Upper lobe of left lung (tissue), 6 donors: Measurements from ENCODE around the gene EYS. TPM values are rescaled to one million over a fixed set of nuclear protein-coding genes. Genes with fewer than 3 reads are reported as not detected.

Experiments used
- ATAC-seq, 2 donors: fragments of 200-7000 bp; cut with Tn5 transposase; one replicate each; pipeline ENCODE4 v1.9.1; 2022; ENCODE audit warnings: mild to moderate bottlenecking in 2 of 2, moderate library complexity in 2 of 2; ENCODE audit not compliant: low FRiP score in 2 of 2
- DNase-seq, 2 donors: peaks; one replicate each; pipeline ENCODE4 v3.0.0-alpha.2; 2019 to 2020
- H3K27ac ChIP-seq, 4 donors: fragments of 200-600 bp; sonication (generic); one replicate each; pipeline ENCODE4 v1.5.1; 2016 to 2019
- H3K27me3 ChIP-seq, 4 donors: fragments of 200-600 bp; sonication (generic); one replicate each; pipeline ENCODE4 v1.5.1; 2017 to 2019
- H3K36me3 ChIP-seq, 4 donors: fragments of 200-600 bp; sonication (generic); one replicate each; pipeline ENCODE4 v1.5.1; 2016 to 2019
- H3K4me1 ChIP-seq, 4 donors: fragments of 200-600 bp; sonication (generic); one replicate each; pipeline ENCODE4 v1.5.1; 2018 to 2019
- H3K4me3 ChIP-seq, 4 donors: fragments of 200-600 bp; sonication (generic); one replicate each; pipeline ENCODE4 v1.5.1; 2017 to 2019; ENCODE audit warnings: mild to moderate bottlenecking in 2 of 4, moderate library complexity in 1 of 4
- H3K9me3 ChIP-seq, 4 donors: fragments of 200-600 bp; sonication (generic); one replicate each; pipeline ENCODE4 v1.5.1; 2018 to 2019
- CTCF ChIP-seq, 6 experiments: fragments of 450-650 bp in 4 of 6; fragments of 200-600 bp in 2 of 6; sonication (generic) in 2 of 6; IDR thresholded peaks; one replicate each; pipeline ENCODE4 v1.5.1; 2016 to 2019; ENCODE audit warnings: antibody characterized with exemption in 6 of 6
- EP300 ChIP-seq, 4 donors: sonication (generic); formaldehyde crosslinking; IDR thresholded peaks; one replicate each; pipeline ENCODE4 v1.5.1; 2017; ENCODE audit warnings: antibody characterized with exemption in 4 of 4, control low read depth in 2 of 4
- POLR2A ChIP-seq, 4 donors: fragments of 450-650 bp; IDR thresholded peaks; one replicate each; pipeline ENCODE4 v1.5.1; 2016 to 2017; ENCODE audit warnings: antibody characterized with exemption in 4 of 4, mild to moderate bottlenecking in 2 of 4
- POLR2AphosphoS5 ChIP-seq, 2 donors: sonication (generic); formaldehyde crosslinking; IDR thresholded peaks; one replicate each; pipeline ENCODE4 v1.5.1; 2017; ENCODE audit warnings: antibody characterized with exemption in 2 of 2
- WGBS, 2 donors: methylation state at CpG; one replicate each; pipeline ENCODE4 v1.1.5; 2017 to 2018; 5-methylcytosine and 5-hydroxymethylcytosine counted together
- total RNA-seq, 6 donors: library from RNA; depleted of rRNA in 4 of 6; stranded (reverse); fragments of >200 nt in 4 of 6; gene quantifications; one replicate each; pipeline versions ENCODE4 v1.1.0 to v1.2.1, GENCODE V29; 2016 to 2021
- donor health status: DM: no; HTN: no; CAD: no; lungs with moderate emphysema.
- donor health status: DM: no; HTN: yes; CAD: no; lungs with severe emphysema.

EYS gene
- total RNA-seq, 6 donors from 2014 or later = under 0.01 to 0.46 (median 0.28) TPM; not detected in 2

DNA sequence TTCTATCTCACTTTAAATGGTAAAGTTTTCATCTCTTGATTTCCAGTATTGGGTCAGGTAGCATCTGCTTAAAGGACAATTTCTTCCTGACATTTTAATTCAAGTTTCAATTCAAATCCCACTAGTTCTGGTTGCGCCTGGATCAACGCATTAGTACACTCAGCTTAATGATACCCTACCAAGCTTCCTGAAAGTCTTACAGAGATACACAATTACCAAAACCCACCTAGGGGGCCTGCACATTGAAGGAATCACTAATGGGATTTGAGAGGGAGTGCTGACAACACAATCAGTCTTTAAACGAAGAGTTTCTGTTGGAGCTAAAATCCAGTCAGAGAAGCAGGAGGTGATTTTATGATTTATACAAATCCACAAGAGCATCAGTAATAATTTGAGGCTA lies 1778.4 kb downstream of the EYS start:
- H3K4me1 ChIP-seq = no peaks in the 10 kb centered on the region
- no peak for DNase-seq
- no peak for TF ChIP-seq POLR2A (IDR thresholded peaks at IDR 0.05)
- TF ChIP-seq EP300 (IDR thresholded peaks at IDR 0.05) = no peak
- no peak for TF ChIP-seq POLR2AphosphoS5 (IDR thresholded peaks at IDR 0.05)
- no peak for TF ChIP-seq CTCF (IDR thresholded peaks at IDR 0.05)
- no peaks in the 10 kb centered on the region for H3K27me3 ChIP-seq
- WGBS, 2 donors = 87 to 91% methylated on average over 3 of the region's 3 CpGs
- no peaks in the 10 kb centered on the region for H3K36me3 ChIP-seq
- H3K27ac ChIP-seq = no peak overlapping the region
- no peak overlapping the region for H3K4me3 ChIP-seq
- no peak for ATAC-seq
- H3K9me3 ChIP-seq = no peaks in the 10 kb centered on the region

DNA sequence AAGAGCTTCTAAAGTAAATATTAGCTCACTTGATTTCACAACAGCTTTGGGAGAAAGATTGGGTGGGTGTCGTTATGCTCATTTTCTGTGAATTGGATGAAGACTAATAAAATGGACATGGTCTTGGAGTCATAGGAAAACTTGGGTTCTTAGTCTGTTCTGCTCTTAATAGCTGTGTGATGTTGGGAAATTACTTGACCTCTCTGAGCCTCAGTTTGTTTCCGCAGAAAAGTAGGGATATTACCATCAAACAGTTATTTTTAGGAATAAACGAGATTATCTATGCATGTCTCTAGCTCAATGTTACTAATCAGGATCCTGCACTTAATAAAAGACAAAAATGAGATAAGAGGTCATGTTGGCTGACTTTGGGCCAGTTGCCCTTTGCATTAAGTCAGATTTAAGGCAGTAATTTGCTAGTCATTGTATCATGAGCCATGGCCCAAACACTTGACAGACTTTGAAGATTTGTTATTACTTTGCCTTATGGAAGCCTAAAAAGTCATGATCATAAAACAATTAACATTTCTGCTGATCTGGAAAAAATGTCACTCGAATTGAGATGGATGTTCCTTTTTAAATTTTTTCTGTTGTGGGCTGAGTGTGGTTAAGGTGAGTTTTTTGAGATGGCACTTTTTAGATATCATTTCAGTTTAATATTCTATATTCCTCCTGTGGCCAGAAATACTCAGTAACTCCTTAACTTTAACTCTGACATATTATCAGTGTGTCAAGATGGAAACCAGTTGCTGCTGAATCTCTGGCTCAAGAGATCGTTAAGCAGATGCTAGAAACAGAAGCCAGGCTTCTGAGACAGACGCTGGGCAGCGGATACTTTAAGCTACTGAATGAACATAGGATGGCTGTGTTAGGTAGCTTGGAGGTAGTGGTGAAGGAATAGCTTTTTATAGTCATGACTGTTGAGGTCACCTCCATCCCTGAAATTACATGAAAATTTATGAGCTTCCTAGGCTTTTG lies 1779.8 kb downstream of the EYS start:
- ATAC-seq (no peak), DNase-seq (no peak)
- H3K36me3 ChIP-seq = no peaks in the 10 kb centered on the region
- H3K27ac ChIP-seq = no peak overlapping the region
- H3K4me1 ChIP-seq = no peaks in the 10 kb centered on the region
- H3K4me3 ChIP-seq = no peak overlapping the region
- H3K27me3 ChIP-seq = no peaks in the 10 kb centered on the region
- TF ChIP-seq CTCF (IDR thresholded peaks at IDR 0.05) (no peak), POLR2AphosphoS5 (IDR thresholded peaks at IDR 0.05) (no peak), POLR2A (IDR thresholded peaks at IDR 0.05) (no peak), EP300 (IDR thresholded peaks at IDR 0.05) (no peak)
- no peaks in the 10 kb centered on the region for H3K9me3 ChIP-seq
- WGBS, 2 donors = 50 to 64% methylated on average over 7 of the region's 7 CpGs

DNA sequence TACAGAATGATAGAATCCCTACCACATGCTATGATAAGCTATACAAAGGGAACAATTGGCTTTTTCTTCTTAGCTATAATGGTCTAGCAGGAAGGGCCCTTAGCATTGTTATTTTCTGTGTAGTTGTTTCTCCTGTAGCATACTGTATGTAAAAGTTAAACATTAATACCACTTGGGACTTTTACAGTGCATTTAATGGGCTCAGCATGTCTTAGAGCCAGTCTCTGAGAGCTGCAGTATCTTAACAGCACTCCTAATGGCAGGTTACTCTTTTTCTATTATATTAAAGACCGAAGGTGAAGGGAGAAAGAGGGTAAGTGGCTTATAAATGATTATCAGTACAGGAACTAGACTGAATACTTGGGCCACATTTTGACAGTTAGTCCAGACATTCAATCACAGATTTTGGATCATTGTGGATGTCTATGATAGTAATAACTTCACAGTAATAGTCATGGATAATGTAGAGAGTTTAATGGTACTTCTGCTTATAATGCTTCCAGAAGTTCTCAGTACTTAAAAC lies 1780.7 kb downstream of the EYS start:
- Histone ChIP-seq H3K4me3 (no peak overlapping the region), H3K9me3 (no peaks in the 10 kb centered on the region), H3K4me1 (no peaks in the 10 kb centered on the region), H3K27me3 (no peaks in the 10 kb centered on the region), H3K27ac (no peak overlapping the region), H3K36me3 (no peaks in the 10 kb centered on the region)
- 50 to 74% methylated on average over 1 of the region's 1 CpG for whole genome bisulfite sequencing, 2 donors
- ATAC-seq (no peak), DNase-seq (no peak)
- TF ChIP-seq EP300 (IDR thresholded peaks at IDR 0.05) (no peak), POLR2AphosphoS5 (IDR thresholded peaks at IDR 0.05) (no peak), CTCF (IDR thresholded peaks at IDR 0.05) (no peak)

- H3K9me3 ChIP-seq = no peaks in the 10 kb centered on the region
- DNase-seq = no peak
Measured at GRCh38 chr6:63923139-63923739, 1783.8 kb downstream of the EYS start.

More at GRCh38 chr6:63923139-63923739, 1783.8 kb downstream of the EYS start:
- H3K4me1 ChIP-seq = no peaks in the 10 kb centered on the region
- no peak overlapping the region for H3K27ac ChIP-seq
- no peak overlapping the region for H3K4me3 ChIP-seq
- no peaks in the 10 kb centered on the region for H3K27me3 ChIP-seq
- H3K36me3 ChIP-seq = no peaks in the 10 kb centered on the region
- 9 to 15% methylated on average over 6 of the region's 6 CpGs for WGBS, 2 donors
- peak in 1 of 2 donors; percentile 83 for ATAC-seq
- peak in 4 of 6 experiments; percentile 44 to 60 (median 50) for TF ChIP-seq CTCF (IDR thresholded peaks at IDR 0.05)
- no peak for TF ChIP-seq EP300 (IDR thresholded peaks at IDR 0.05)
